Activated gamma-delta T cell treated with anti-CD3 and anti-CD28 coated beads, Interleukin-2, amount 50 U/mL, for 16 hours (primary cell): ENCODE results near the gene WDR62.

Source experiments
- DNase-seq: peaks from one replicate; pipeline ENCODE4 v3.0.0-alpha.2; 2020; ENCODE audit warnings: low read depth

The WDR62 gene

GRCh38 chr19:36054733-36055686 lies at the start of gene WDR62:
TSS of gene WDR62 (plus strand) at chr19:36054897. CDS start at chr19:36054972, 75 bp downstream.
- DNase-seq, result peak; percentile 92

- DNase-seq, result no peak
These were observed 47.7 kb upstream of the WDR62 start for GRCh38 chr19:36006955-36007354.

DNA sequence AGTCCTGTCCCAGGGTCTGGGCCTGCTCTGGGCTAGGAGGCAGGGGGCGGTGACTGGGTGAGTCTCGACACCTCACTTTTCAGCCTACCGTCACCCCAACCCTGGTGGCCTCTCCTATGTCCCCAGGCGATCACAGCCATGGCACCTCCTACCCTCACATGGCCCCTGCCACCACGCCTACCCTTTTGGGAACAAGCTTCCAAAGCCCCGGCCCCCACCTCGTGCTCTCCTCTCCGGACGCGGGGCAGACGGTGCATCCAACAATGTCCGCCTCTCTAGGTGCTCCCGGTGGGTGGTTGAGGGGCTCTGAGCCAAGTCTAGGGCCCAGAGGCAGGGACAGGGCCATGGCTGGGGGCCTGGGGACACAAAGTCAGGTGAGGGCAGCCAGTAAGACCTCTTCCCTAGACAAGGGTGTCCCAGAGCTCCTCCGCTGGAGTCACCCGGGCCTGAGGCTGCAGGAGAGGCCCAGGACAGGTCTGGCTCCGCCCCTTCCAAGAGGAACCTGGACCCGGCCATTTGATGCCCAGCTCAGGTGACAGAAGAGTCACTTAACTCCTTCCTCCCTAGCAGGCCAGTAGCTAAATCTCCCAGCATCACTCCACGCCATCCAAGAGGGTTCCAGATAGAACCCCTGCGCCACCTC lies 46.2 kb upstream of the WDR62 start, which contains the start of gene SYNE4:
Gene SYNE4, minus strand, starts transcription at position 478 of the 643 bp plus-strand sequence. Its CDS starts 132 bp downstream, at position 346.
- DNase-seq, result no peak

GRCh38 chr19:36009220-36009619 lies 45.5 kb upstream of the WDR62 start:
- DNase-seq, result no peak

- DNase-seq, result no peak
These were observed 44.9 kb upstream of the WDR62 start for GRCh38 chr19:36009633-36010379.

- no peak for DNase-seq
These were observed 44.3 kb upstream of the WDR62 start for GRCh38 chr19:36010402-36010801.

GRCh38 chr19:36013280-36014011 lies 41.3 kb upstream of the WDR62 start:
- no peak for DNase-seq

GRCh38 chr19:36014012-36014924 lies 40.4 kb upstream of the WDR62 start, which contains the start of gene ALKBH6:
TSS of gene ALKBH6 (minus strand) at chr19:36014213. CDS start at chr19:36013397, 816 bp downstream.
- DNase-seq, result peak; percentile 99

DNA sequence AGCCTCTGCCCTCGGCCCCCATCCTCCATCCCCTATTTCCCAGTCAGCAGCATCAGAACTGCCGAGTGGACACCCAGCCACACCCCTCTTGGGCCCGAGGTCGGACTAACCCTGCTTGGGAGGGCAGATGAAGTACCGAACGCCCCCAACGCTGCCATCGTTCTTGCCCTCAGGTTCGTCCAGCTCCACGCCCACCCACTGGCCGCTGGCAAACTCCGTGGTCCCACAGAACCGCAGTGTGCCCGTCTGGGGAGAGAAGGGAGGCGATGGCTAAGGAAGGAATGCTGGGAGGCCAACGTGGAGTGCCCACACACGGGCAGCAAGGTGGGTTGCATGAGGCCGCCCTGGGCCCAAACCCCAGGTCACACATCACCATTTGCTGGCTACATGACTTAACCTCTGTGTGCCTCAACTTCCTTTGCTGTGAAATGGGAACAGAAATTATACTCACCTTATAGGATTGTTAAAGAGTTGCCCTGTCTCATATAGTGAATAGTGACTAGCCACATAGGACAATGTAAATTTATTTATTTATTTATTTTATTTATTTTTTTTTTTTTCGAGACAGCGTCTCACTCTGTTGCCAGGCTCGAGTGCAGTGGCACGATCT lies 35.5 kb upstream of the WDR62 start:
- DNase-seq, result no peak

DNA sequence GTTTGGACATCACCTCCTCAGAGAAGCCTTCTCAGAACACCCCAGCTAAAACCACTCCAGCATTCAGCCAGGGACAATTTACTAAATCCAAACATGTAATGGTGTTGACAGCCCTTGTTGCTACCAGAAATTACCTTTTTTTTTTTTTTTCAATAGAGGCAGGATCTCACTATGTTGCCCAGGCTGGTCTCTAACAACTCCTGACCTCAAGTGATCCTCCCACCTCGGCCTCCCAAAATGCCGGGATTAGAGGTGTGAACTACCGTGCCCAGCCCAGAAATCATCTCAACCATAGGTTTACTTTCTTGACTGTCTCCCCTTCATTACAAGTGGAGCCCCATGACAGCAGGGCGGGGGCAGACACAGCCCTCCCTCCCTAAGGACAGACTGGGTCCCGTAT lies 31.3 kb upstream of the WDR62 start:
- DNase-seq, result no peak

- no peak for DNase-seq
These were observed 29.2 kb upstream of the WDR62 start for GRCh38 chr19:36025541-36025940.

- no peak for DNase-seq
These were observed 28.4 kb upstream of the WDR62 start for GRCh38 chr19:36026091-36026876.

DNA sequence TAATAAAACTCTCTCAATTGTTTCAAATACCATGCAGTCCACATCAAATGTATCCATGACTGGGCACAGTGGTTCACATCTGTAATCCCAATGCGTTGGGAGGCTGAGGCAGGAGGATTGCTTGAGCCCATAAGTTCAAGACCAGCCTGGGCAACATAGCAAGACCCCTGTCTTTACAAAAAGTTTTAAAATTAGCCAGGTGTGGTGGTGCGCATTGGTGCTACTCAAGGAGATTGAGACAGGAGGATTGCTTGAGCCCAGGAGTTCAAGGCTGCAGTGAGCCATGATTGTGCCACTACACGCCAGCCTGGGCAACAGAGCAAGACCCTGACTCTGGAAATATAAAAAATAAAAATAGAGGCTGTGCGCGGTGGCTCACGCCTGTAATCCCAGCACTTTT lies 27.0 kb upstream of the WDR62 start:
- no peak for DNase-seq

DNA sequence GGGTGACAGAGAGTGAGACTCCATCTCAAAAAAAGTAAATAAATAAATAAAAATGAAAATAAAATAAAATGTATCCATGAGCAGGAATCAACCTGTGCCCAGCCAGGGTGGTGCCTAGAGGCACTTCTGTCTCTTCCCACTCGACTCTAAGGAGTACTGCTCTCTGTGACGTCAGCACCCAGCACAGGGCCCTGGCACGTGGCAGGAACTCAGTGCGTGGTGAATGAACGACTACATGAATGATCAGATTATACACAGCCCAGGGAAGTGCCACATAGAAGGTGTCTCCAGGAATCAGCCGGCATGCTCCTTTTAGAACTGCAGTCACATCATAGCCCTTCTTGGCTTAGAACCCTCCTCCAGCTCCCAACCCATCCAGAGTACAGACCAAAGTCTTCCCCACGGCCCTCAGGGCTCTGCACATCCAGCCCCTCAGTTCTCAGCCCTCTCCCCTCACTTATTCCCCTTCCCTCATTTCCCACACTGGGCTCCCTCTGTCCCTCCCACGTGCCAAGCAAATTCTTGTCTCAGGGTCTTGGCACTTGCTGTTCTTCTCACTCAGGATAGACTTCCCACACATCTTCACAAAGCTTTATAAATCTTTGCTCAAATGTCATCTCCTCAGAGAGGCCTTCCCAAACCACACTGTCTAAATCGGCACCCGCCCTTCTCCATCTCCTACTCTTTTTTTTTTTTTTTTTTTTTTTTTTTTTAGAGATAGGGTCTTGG lies 26.2 kb upstream of the WDR62 start:
- no peak for DNase-seq

- DNase-seq, result no peak
These were observed 24.2 kb upstream of the WDR62 start for GRCh38 chr19:36030264-36031148.

DNA sequence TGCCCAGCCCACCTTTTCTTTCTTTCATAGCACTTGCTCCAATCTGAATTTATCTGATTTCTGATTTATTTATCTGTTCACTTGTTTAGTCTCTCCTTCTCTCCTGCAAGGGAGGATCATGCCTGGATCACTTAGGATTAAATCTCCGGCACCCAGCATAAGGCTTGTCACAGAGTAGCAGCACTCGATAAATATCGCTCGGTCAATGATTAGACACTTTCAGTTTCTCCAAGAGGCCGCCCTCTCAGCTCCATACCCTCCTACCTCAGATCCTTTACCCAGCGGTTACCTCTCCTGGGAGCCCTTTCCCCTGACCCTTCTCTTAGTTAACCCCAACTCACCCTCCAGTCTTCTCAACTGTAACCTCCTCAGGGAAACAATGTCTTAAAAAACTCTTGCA lies 23.4 kb upstream of the WDR62 start:
- no peak for DNase-seq
